Measurements from ENCODE around the gene SLC4A4. TPM values are rescaled to one million over a fixed set of nuclear protein-coding genes. Genes with fewer than 3 reads are reported as not detected.

The SLC4A4 gene
- total RNA-seq, 4 donors from 2014 or later: 0.90 to 5.9 (median 4.4) TPM

DNA sequence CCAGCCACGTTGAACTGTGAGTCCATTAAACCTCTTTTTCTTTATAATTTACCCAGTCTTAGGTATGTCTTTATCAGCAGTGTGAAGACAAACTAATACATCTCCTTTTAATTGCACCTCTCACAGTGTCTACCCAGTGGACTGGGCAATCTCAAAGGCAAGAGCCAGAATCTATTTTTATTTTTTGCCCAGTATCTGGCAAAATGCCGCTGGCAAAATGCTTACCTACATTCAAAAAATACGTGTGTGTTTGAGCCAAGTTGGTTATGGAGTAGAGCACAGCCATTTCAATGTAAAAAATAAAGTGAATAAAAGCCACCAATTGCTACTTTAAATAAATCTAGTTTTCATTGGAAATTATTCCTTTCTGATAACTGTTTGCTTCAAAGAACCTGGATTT, 245.2 kb downstream of the SLC4A4 start:
- no peaks in the 10 kb centered on the region for H3K9me3 ChIP-seq
- DNase-seq (ENCODE audit: low spot score in 2 of 2): no peak
- no peaks in the 10 kb centered on the region for H3K27me3 ChIP-seq
- no peaks in the 10 kb centered on the region for H3K36me3 ChIP-seq
- no peak overlapping the region for H3K4me3 ChIP-seq
- TF ChIP-seq EP300 (IDR thresholded peaks at IDR 0.05) (no peak), POLR2A (IDR thresholded peaks at IDR 0.05) (no peak)
- TF ChIP-seq, protein P1, sequence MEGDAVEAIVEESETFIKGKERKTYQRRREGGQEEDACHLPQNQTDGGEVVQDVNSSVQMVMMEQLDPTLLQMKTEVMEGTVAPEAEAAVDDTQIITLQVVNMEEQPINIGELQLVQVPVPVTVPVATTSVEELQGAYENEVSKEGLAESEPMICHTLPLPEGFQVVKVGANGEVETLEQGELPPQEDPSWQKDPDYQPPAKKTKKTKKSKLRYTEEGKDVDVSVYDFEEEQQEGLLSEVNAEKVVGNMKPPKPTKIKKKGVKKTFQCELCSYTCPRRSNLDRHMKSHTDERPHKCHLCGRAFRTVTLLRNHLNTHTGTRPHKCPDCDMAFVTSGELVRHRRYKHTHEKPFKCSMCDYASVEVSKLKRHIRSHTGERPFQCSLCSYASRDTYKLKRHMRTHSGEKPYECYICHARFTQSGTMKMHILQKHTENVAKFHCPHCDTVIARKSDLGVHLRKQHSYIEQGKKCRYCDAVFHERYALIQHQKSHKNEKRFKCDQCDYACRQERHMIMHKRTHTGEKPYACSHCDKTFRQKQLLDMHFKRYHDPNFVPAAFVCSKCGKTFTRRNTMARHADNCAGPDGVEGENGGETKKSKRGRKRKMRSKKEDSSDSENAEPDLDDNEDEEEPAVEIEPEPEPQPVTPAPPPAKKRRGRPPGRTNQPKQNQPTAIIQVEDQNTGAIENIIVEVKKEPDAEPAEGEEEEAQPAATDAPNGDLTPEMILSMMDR (IDR thresholded peaks at IDR 0.05): no peak
- H3K4me1 ChIP-seq: no peaks in the 10 kb centered on the region
- no peak overlapping the region for H3K27ac ChIP-seq
- WGBS, 2 donors: 82 to 83% methylated on average over 3 of the region's 3 CpGs

- no peak for TF ChIP-seq POLR2A (IDR thresholded peaks at IDR 0.05)
- TF ChIP-seq, protein P1 (IDR thresholded peaks at IDR 0.05): no peak
- no peak for TF ChIP-seq EP300 (IDR thresholded peaks at IDR 0.05)
- Histone ChIP-seq H3K4me3 (no peak overlapping the region), H3K27me3 (no peaks in the 10 kb centered on the region), H3K27ac (no peak overlapping the region), H3K4me1 (no peaks in the 10 kb centered on the region), H3K36me3 (no peaks in the 10 kb centered on the region), H3K9me3 (no peaks in the 10 kb centered on the region)
- 39 to 59% methylated on average over 1 of the region's 1 CpG for WGBS, 2 donors
- DNase-seq (ENCODE audit: low spot score in 2 of 2): no peak
These were observed 245.8 kb downstream of the SLC4A4 start for GRCh38 chr4:71584585-71584984.

DNA sequence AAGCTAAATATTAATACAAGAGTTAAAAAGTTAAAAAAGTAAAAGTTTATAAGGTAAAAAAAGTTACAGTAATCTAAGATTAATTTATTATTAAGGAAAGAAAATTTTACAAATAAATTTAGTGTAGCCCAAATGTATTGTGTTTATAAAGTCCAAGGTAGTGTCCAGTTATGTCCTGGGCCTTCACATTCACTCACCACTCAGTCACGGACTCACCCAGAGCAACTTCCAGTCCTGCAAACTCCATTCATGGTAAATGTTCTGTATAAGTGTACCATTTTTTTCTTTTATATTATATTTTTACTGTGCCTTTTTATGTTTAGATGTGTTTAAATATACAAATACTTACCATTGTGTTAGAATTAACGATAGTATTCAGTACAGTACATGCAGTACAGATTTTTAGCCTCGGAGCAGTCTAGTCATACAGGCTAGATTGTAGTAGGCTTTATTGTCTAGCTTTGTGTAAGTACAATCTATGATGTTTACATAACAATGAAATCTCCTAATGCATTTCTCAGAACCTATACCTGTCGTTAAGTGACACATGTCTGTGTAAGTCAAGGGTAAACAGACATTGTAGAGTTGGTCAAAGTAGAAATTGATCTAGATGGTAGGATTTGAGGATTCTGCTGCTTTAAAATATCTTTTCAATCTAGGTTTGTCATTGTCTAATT, 247.4 kb downstream of the SLC4A4 start:
- H3K4me3 ChIP-seq: no peak overlapping the region
- 65 to 84% methylated on average over 4 of the region's 4 CpGs for WGBS, 2 donors
- H3K4me1 ChIP-seq: no peaks in the 10 kb centered on the region
- no peak for DNase-seq (ENCODE audit: low spot score in 2 of 2)
- no peaks in the 10 kb centered on the region for H3K9me3 ChIP-seq
- H3K36me3 ChIP-seq: no peaks in the 10 kb centered on the region
- no peaks in the 10 kb centered on the region for H3K27me3 ChIP-seq
- no peak overlapping the region for H3K27ac ChIP-seq
- TF ChIP-seq POLR2A (IDR thresholded peaks at IDR 0.05): no peak
- TF ChIP-seq, protein P1 (IDR thresholded peaks at IDR 0.05): no peak
- TF ChIP-seq EP300 (IDR thresholded peaks at IDR 0.05): no peak

DNA sequence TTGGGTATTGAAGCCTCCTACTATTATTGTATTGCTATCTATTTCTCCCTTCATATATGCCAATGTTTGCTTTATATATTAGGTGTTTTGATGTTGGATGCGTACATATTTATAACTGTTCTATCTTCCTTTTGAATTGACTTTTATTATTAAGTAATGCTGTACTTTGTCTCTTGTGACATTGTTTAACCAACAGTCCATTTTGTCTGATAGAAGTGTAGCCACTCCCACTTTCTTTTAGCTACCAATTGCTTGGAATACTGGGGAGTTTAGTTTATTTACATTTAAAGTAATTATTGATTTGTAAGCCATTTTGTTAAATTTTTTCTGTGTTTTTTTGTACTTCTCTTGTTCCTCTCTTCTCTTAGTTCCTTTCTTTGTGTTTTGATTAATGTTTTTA, 249.2 kb downstream of the SLC4A4 start:
- Histone ChIP-seq H3K27me3 (no peaks in the 10 kb centered on the region), H3K4me1 (no peaks in the 10 kb centered on the region), H3K9me3 (no peaks in the 10 kb centered on the region), H3K36me3 (no peaks in the 10 kb centered on the region), H3K4me3 (no peak overlapping the region), H3K27ac (no peak overlapping the region)
- no peak for DNase-seq (ENCODE audit: low spot score in 2 of 2)
- TF ChIP-seq, protein P1 (IDR thresholded peaks at IDR 0.05): no peak
- no peak for TF ChIP-seq POLR2A (IDR thresholded peaks at IDR 0.05)
- no peak for TF ChIP-seq EP300 (IDR thresholded peaks at IDR 0.05)
- 92 to 97% methylated on average over 1 of the region's 1 CpG for WGBS, 2 donors

DNA sequence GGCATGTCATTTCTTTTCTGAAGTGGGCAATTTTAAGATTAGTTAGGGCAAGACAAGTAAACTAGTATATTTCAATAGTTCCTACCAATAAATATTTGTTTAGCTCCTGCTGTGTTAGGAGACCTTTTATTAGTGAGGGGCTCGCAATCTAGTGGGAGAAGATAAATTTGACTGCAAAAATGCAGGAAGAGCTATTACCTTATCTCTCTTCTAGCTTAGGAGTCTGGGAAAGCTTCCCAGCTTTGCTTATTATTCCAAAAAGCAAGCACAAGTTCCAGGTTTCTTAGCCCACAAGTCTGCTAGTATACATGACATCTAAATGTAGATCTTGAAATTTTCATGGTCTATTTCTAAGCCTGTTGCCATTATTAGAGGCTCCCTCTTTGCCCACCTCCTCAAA, 254.0 kb downstream of the SLC4A4 start:
- Histone ChIP-seq H3K27me3 (no peaks in the 10 kb centered on the region), H3K36me3 (no peaks in the 10 kb centered on the region), H3K4me1 (no peaks in the 10 kb centered on the region), H3K27ac (no peak overlapping the region), H3K9me3 (no peaks in the 10 kb centered on the region), H3K4me3 (no peak overlapping the region)
- DNase-seq (ENCODE audit: low spot score in 2 of 2): no peak
- 77 to 85% methylated on average over 1 of the region's 1 CpG for WGBS, 2 donors
- TF ChIP-seq, protein P1 (IDR thresholded peaks at IDR 0.05): no peak
- TF ChIP-seq POLR2A (IDR thresholded peaks at IDR 0.05) (no peak), EP300 (IDR thresholded peaks at IDR 0.05) (no peak)
